Measurements from ENCODE around the gene LPCAT1.

- no peak for TF ChIP-seq CTCF (IDR thresholded peaks at IDR 0.05)
- no peak for TF ChIP-seq POLR2A (IDR thresholded peaks at IDR 0.05)
- no peak for TF ChIP-seq EP300 (IDR thresholded peaks at IDR 0.05)
Measured at GRCh38 chr5:1551426-1552301, 27.9 kb upstream of the LPCAT1 start.

Data from tibial nerve (tissue), 4 donors.